H9 (cell line): ENCODE measurements around the gene PSTPIP1. TPM values are rescaled to one million over a fixed set of nuclear protein-coding genes. Genes with fewer than 3 reads are reported as not detected.

Source experiments
- DNase-seq: peaks from one replicate; pipeline ENCODE4 v3.0.0-alpha.2; 2017
- H2AFZ ChIP-seq: one replicate; pipeline ENCODE4 v1.6.1; 2013; ENCODE audit warnings: mild to moderate bottlenecking, low read length, control low read depth, moderate library complexity
- H2AK5ac ChIP-seq: 2 replicates; pipeline ENCODE4 v1.6.1; 2013; ENCODE audit warnings: low read length, control low read depth, mixed read lengths; ENCODE audit not compliant: insufficient read length
- H2BK120ac ChIP-seq: one replicate; pipeline ENCODE4 v1.6.1; 2013; ENCODE audit warnings: low read depth, mild to moderate bottlenecking, low read length, control low read depth, inconsistent platforms; ENCODE audit not compliant: poor library complexity, severe bottlenecking
- H2BK12ac ChIP-seq: 2 replicates; pipeline ENCODE4 v1.6.1; 2013; ENCODE audit warnings: low read length, control low read depth, mixed read lengths, low read depth; ENCODE audit not compliant: insufficient read length
- H2BK15ac ChIP-seq: 2 replicates; pipeline ENCODE4 v1.6.1; 2013; ENCODE audit warnings: low read depth, low read length, control low read depth
- H2BK20ac ChIP-seq: one replicate; pipeline ENCODE4 v1.6.1; 2013; ENCODE audit warnings: low read depth, mild to moderate bottlenecking, low read length, control low read depth, inconsistent platforms; ENCODE audit not compliant: poor library complexity, severe bottlenecking
- H2BK5ac ChIP-seq: 2 replicates; pipeline ENCODE4 v1.6.1; 2013; ENCODE audit warnings: low read length, control low read depth, mixed read lengths; ENCODE audit not compliant: insufficient read length
- H3K14ac ChIP-seq: 2 replicates; pipeline ENCODE4 v1.6.1; 2013; ENCODE audit warnings: low read length, control low read depth; ENCODE audit not compliant: insufficient read depth
- H3K18ac ChIP-seq: 2 replicates; pipeline ENCODE4 v1.6.1; 2013; ENCODE audit warnings: low read depth, mild to moderate bottlenecking, mixed read lengths, low read length, control low read depth; ENCODE audit not compliant: insufficient read length
- H3K23ac ChIP-seq: 2 replicates; pipeline ENCODE4 v1.6.1; 2013; ENCODE audit warnings: low read length, control low read depth, mixed read lengths, low read depth; ENCODE audit not compliant: insufficient read length
- H3K23me2 ChIP-seq: 2 replicates; pipeline ENCODE4 v1.6.1; 2013; ENCODE audit warnings: low read depth, mild to moderate bottlenecking, mixed read lengths, low read length, control low read depth; ENCODE audit not compliant: insufficient read length, poor library complexity, severe bottlenecking
- H3K27ac ChIP-seq: 2 replicates; pipeline ENCODE4 v1.5.1; 2013; ENCODE audit warnings: low read length, control low read depth, mixed read lengths, low read depth; ENCODE audit not compliant: insufficient read length
- H3K27me3 ChIP-seq: 2 replicates; pipeline ENCODE4 v1.6.1; 2013; ENCODE audit warnings: low read length, control low read depth, inconsistent platforms; ENCODE audit not compliant: insufficient read depth
- H3K4ac ChIP-seq: 2 replicates; pipeline ENCODE4 v1.6.1; 2013; ENCODE audit warnings: low read depth, mild to moderate bottlenecking, control low read depth, inconsistent platforms, low read length, moderate library complexity
- H3K4me1 ChIP-seq: 2 replicates; pipeline ENCODE4 v1.6.1; 2013; ENCODE audit warnings: low read length, control low read depth, inconsistent platforms; ENCODE audit not compliant: insufficient read depth
- H3K4me2 ChIP-seq: 2 replicates; pipeline ENCODE4 v1.6.1; 2013; ENCODE audit warnings: low read length, control low read depth, mixed read lengths; ENCODE audit not compliant: insufficient read length, insufficient read depth
- H3K56ac ChIP-seq: 2 replicates; pipeline ENCODE4 v1.6.1; 2013; ENCODE audit warnings: low read depth, mild to moderate bottlenecking, mixed read lengths, low read length, control low read depth; ENCODE audit not compliant: insufficient read length
- H3K79me1 ChIP-seq: 2 replicates; pipeline ENCODE4 v1.6.1; 2013; ENCODE audit warnings: low read depth, mild to moderate bottlenecking, moderate library complexity, low read length, control low read depth, inconsistent platforms; ENCODE audit not compliant: insufficient read depth, poor library complexity, severe bottlenecking
- H3K79me2 ChIP-seq: 2 replicates; pipeline ENCODE4 v1.6.1; 2013; ENCODE audit warnings: low read length, control low read depth, inconsistent platforms; ENCODE audit not compliant: insufficient read depth
- H3K9ac ChIP-seq: 2 replicates; pipeline ENCODE4 v1.6.1; 2013; ENCODE audit warnings: low read length, control low read depth, mixed read lengths; ENCODE audit not compliant: insufficient read length; ENCODE audit errors: extremely low read depth
- H3K9me3 ChIP-seq: one replicate; pipeline ENCODE4 v1.6.1; 2013; ENCODE audit warnings: low read depth, low read length, inconsistent platforms; ENCODE audit not compliant: control insufficient read depth
- H3T11ph ChIP-seq: one replicate; pipeline ENCODE4 v1.6.1; 2013; ENCODE audit warnings: mild to moderate bottlenecking, low read length, control low read depth, inconsistent platforms
- H4K20me1 ChIP-seq: one replicate; pipeline ENCODE4 v1.6.1; 2013; ENCODE audit not compliant: control insufficient read depth, insufficient read length, insufficient read depth
- H4K5ac ChIP-seq: 2 replicates; pipeline ENCODE4 v1.6.1; 2013; ENCODE audit warnings: low read depth, mild to moderate bottlenecking, mixed read lengths, low read length, control low read depth; ENCODE audit not compliant: insufficient read length
- H4K8ac ChIP-seq: replicated peaks from 2 replicates; pipeline ENCODE4 v1.6.1; 2013; ENCODE audit warnings: low read length, control low read depth, mixed read lengths, low read depth; ENCODE audit not compliant: insufficient read length
- H4K91ac ChIP-seq: 2 replicates; pipeline ENCODE4 v1.6.1; 2013; ENCODE audit warnings: low read depth, mild to moderate bottlenecking, moderate library complexity, mixed read lengths, low read length, control low read depth; ENCODE audit not compliant: insufficient read length
- H3K27ac Mint-ChIP-seq, 3 experiments: 2 replicates in 2 of 3; 3 replicates in 1 of 3; pipeline ENCODE4 v1.8.0; 2020 to 2021; ENCODE audit warnings: mixed read lengths in 3 of 3, mild to moderate bottlenecking in 1 of 3, moderate library complexity in 1 of 3
- H3K27me3 Mint-ChIP-seq: 2 replicates; pipeline ENCODE4 v1.8.0; 2021; ENCODE audit warnings: low read depth, mild to moderate bottlenecking, moderate library complexity, mixed read lengths
- H3K36me3 Mint-ChIP-seq, 3 experiments: 2 replicates in 2 of 3; 3 replicates in 1 of 3; pipeline ENCODE4 v1.8.0; 2020 to 2021; ENCODE audit warnings: low read depth in 3 of 3, mixed read lengths in 3 of 3; ENCODE audit not compliant: insufficient read depth in 1 of 3
- H3K4me1 Mint-ChIP-seq, 2 experiments: 2 replicates each; pipeline ENCODE4 v1.8.0; 2020; ENCODE audit warnings: mixed read lengths in 2 of 2
- H3K4me3 Mint-ChIP-seq, 2 experiments: 2 replicates in 1 of 2; 3 replicates in 1 of 2; pipeline ENCODE4 v1.8.0; 2020 to 2021; ENCODE audit warnings: mild to moderate bottlenecking in 2 of 2, mixed read lengths in 2 of 2, moderate library complexity in 1 of 2
- H3K9me3 Mint-ChIP-seq, 2 experiments: 2 replicates in 1 of 2; 3 replicates in 1 of 2; pipeline ENCODE4 v1.8.0; 2020; ENCODE audit warnings: mild to moderate bottlenecking in 2 of 2, mixed read lengths in 2 of 2, moderate library complexity in 1 of 2
- WGBS: extraction: QIAGEN DNeasy Blood & Tissue Kit; methylation state at CpG from one replicate; pipeline ENCODE4 v1.1.7; 2013; ENCODE audit warnings: missing lambda C conversion rate, low lambda C conversion rate, mixed read lengths; ENCODE audit not compliant: insufficient read length; ENCODE audit errors: extremely low coverage; 5-methylcytosine and 5-hydroxymethylcytosine counted together
- total RNA-seq: library from RNA; stranded (reverse); gene quantifications from 2 replicates; pipeline ENCODE4 v1.2.1, GENCODE V29; 2021
- TF ChIP-seq, protein P1 (sequence below): fragments of 200-600 bp; sonication (generic); conservative IDR thresholded peaks from 3 replicates; pipeline ENCODE4 v1.8.0; 2021; ENCODE audit warnings: antibody characterized with exemption, mild to moderate bottlenecking

The PSTPIP1 gene
- total RNA-seq, 1 experiment from 2014 or later, result 1.8 TPM

DNA sequence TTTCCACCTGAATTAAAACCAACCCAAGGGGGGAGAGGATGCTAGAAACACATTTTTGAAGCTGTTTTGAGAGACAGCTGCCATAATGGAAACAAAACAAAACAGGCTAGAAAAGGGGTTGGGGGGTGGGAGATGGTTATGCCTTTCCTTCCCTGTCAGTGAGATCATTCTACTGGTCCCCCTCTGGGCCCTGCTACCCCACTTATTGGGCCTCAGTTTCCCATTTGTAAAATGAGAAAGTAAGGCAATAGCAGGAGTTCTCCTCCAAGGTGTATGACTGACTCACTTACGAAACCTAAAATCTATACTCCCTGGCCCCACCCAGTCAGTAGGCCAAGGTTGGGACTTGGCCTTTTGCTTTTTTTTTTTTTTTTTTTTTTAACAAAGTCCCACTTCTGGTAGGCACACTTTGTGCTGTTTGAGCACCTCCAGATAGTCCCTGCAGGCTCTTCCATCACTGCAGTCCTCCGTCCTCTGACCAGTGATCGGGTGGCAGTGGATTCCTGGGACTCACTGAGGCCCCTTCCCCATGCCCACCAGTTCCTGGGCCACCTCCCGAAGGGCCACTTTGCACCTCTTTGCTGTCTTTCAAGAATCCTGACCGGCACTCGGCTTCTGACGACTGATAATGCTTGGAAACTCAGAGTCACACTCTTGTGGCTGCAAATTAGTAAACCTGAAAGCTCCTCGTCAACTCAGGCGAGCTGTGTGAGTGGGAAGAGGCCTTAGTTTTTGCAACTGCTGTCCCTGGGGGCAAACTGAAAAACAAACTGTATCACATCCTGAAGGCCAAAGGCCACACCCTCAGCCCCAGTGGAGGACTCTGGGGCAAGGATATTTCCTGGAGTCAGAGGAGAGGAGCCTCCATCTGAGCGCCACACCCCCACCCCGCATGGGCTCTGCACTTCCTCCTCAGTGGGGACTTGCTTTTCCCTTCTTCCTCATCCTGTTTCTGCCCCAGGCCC is 6.7 kb upstream of the PSTPIP1 start:
- peaks cover 2% of the 10 kb centered on the region for H3K27me3 Mint-ChIP-seq
- Histone ChIP-seq H2BK15ac (no peak overlapping the region), H2AFZ (no peak overlapping the region)

More for the DNA sequence above, 6.7 kb upstream of the PSTPIP1 start:
- no peaks in the 10 kb centered on the region for H3K4me1 ChIP-seq
- TF ChIP-seq, protein P1, sequence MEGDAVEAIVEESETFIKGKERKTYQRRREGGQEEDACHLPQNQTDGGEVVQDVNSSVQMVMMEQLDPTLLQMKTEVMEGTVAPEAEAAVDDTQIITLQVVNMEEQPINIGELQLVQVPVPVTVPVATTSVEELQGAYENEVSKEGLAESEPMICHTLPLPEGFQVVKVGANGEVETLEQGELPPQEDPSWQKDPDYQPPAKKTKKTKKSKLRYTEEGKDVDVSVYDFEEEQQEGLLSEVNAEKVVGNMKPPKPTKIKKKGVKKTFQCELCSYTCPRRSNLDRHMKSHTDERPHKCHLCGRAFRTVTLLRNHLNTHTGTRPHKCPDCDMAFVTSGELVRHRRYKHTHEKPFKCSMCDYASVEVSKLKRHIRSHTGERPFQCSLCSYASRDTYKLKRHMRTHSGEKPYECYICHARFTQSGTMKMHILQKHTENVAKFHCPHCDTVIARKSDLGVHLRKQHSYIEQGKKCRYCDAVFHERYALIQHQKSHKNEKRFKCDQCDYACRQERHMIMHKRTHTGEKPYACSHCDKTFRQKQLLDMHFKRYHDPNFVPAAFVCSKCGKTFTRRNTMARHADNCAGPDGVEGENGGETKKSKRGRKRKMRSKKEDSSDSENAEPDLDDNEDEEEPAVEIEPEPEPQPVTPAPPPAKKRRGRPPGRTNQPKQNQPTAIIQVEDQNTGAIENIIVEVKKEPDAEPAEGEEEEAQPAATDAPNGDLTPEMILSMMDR, result no peak
- H3K18ac ChIP-seq, result no peak overlapping the region
- no peak overlapping the region for H4K91ac ChIP-seq
- no peak overlapping the region for H4K5ac ChIP-seq
- H2AK5ac ChIP-seq, result no peak overlapping the region
- no peak overlapping the region for H4K8ac ChIP-seq
- Mint-ChIP-seq H3K36me3 (no peaks in the 10 kb centered on the region), H3K9me3 (no peaks in the 10 kb centered on the region), H3K4me3 (no peak overlapping the region), H3K4me1 (peaks cover 8 to 15% of the 10 kb centered on the region in 2 experiments; a peak in 3 of 4 replicates), H3K27ac (no peak overlapping the region)
- H2BK5ac ChIP-seq, result no peak overlapping the region
- H3K56ac ChIP-seq, result no peak overlapping the region
- H4K20me1 ChIP-seq, result peaks cover 2% of the 10 kb centered on the region
- no peak overlapping the region for H3K4me2 ChIP-seq
- no peak overlapping the region for H3K27ac ChIP-seq
- no peaks in the 10 kb centered on the region for H3K79me2 ChIP-seq
- DNase-seq, result peak; percentile 1
- no peaks in the 10 kb centered on the region for H3K27me3 ChIP-seq
- no peaks in the 10 kb centered on the region for H3K23me2 ChIP-seq
- no peak overlapping the region for H3T11ph ChIP-seq
- H2BK120ac ChIP-seq, result no peak overlapping the region
- no peak overlapping the region for H2BK12ac ChIP-seq
- no peaks in the 10 kb centered on the region for H3K79me1 ChIP-seq
- H3K23ac ChIP-seq, result no peak overlapping the region
- no peak overlapping the region; the same call in 1 of the 2 replicates for H3K14ac ChIP-seq
- H3K4ac ChIP-seq, result no peak overlapping the region
- no peak overlapping the region for H2BK20ac ChIP-seq
- H3K9me3 ChIP-seq, result no peaks in the 10 kb centered on the region
- H3K9ac ChIP-seq, result no peak overlapping the region
- no CpG with 5 or more reads among the region's 11 CpGs for WGBS
